GM19463 (cell line): ENCODE measurements around the gene GLP1R.
"Not testable (repeated sequence)": the region's sequence is repeated elsewhere in the genome, so short reads cannot be mapped to it uniquely, and the experiment has no call there.

ENCODE experiments used
- ATAC-seq: cut with Tn5 transposase; IDR thresholded peaks from one replicate; pipeline ENCODE4 v1.9.1; 2021; ENCODE audit warnings: mild to moderate bottlenecking, moderate library complexity; ENCODE audit not compliant: unreplicated experiment

Gene GLP1R

GRCh38 chr6:39118921-39119320 lies 70.3 kb downstream of the GLP1R start:
- no peak for ATAC-seq

DNA sequence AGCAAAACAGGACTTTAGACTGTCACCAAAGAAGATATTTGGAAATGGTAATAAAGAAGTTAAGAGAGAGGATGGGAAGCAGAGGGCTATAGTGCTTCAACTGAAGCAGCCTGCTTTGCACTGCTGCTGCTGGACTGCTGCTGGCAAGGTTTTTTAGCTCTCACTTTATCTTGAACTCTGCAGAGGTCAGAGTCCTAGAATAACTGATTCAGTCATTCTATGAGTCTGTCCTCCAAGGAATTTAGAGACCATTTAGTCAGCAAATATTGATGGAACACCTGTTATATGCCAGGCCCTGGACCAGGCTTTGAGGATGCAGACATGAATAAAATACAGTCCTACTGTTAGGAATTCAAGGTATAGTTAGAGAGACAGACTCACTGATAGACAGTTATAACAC lies 75.5 kb downstream of the GLP1R start:
- no peak for ATAC-seq

DNA sequence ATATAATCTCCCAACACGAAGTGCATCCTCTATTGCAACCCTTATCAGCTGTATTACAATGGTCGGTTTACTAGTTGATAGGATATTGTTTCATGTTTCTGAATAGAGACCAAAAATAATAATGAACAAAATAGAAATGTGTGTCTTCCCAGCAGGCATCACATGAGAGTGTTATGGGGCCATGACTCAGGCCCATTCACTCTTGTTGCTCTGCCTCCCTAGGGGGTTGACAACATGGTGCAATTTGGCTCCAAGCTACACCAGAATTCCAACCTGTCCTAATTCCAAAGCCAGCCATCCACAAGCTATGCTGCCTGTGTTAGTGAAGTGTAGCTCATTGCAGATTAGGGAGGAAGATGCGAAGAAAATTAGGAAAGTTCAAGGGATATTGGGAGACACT lies 79.5 kb downstream of the GLP1R start:
- ATAC-seq, result no peak

- no peak for ATAC-seq
These were observed 80.3 kb downstream of the GLP1R start for GRCh38 chr6:39128832-39129231.

DNA sequence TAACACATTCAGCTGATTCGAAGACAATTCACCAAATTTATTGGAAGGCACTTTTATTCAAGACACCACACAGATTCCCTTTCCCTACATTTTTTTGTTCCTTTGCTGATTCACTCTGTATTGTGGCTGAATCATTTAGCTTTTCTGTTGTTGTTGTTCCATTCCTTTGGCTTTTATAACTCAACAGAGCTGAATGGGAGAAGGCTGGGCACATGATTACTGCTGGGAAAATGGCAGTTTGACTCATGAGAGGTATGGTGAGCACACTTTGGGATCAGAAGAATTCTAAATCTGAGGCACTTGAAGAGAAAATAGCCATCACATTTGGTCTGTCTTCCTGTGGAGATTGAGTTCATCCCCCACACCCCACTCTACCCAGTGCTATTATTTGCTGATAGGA lies 82.1 kb downstream of the GLP1R start:
- no peak for ATAC-seq

- ATAC-seq, result not testable (repeated sequence)
These were observed 86.2 kb downstream of the GLP1R start for GRCh38 chr6:39134761-39135160.

DNA sequence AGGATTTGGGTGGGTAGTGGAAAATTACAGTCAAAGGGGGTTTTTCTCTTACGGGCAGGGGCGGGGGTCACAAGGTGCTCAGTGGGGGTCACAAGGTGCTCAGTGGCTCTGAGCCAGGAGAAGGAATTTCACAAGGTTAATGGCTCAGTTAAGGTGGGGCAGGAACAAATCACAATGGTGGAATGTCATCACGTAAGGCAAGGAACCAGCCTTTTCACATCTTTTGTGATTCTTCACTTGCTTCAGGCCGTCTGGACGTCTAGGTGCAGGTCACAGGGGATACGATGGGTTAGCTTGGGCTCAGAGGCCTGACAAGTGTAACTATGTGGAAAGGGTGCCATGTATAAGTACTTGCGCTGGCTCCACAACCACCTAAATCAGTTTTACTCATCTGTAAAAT lies 87.6 kb downstream of the GLP1R start:
- ATAC-seq, result not testable (repeated sequence)

DNA sequence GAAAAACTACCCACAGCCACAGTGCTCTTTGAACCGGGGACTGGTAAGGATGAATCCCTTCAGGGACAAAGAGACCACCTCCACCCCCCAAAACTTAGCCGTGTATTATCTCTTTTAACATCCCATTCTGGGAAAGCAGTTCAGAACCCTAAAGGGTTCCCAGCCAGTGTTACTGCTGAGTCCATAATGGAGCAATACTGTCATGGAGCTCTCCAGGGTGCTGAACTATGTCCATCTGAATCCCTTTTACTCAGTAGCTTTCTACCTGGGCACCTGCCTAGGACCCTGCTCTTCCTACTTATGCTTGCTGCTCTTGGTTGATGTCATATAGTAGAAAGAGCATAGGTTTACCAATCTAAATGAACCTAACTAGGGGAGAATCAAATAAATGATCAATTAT lies 88.7 kb downstream of the GLP1R start:
- no peak for ATAC-seq
